Sigmoid colon (tissue), 7 donors: Measurements from ENCODE around the gene SLC6A18. TPM values are rescaled to one million over a fixed set of nuclear protein-coding genes. Genes with fewer than 3 reads are reported as not detected.

Experiments used
- DNase-seq: peaks from one replicate; pipeline ENCODE4 v3.0.0-alpha.2; 2019
- H3K27ac ChIP-seq, 4 donors: fragments of 200-600 bp; sonication (generic); one replicate each; pipeline ENCODE4 v1.5.1; 2016 to 2019; ENCODE audit warnings: mild to moderate bottlenecking in 1 of 4
- H3K27me3 ChIP-seq, 3 donors: fragments of 200-600 bp; sonication (generic); one replicate each; pipeline ENCODE4 v1.5.1; 2019; ENCODE audit warnings: mild to moderate bottlenecking in 1 of 3
- H3K36me3 ChIP-seq, 4 donors: fragments of 200-600 bp; sonication (generic); one replicate each; pipeline ENCODE4 v1.5.1; 2016 to 2019
- H3K4me1 ChIP-seq, 4 donors: fragments of 200-600 bp; sonication (generic); one replicate each; pipeline ENCODE4 v1.5.1; 2017 to 2019
- H3K4me3 ChIP-seq, 4 donors: fragments of 200-600 bp; sonication (generic); one replicate each; pipeline ENCODE4 v1.5.1; 2017 to 2019; ENCODE audit warnings: mild to moderate bottlenecking in 2 of 4, moderate library complexity in 1 of 4
- H3K9me3 ChIP-seq, 4 donors: fragments of 200-600 bp in 3 of 4; sonication (generic) in 3 of 4; one replicate each; pipeline versions ENCODE4 v1.5.1 to v1.6.1; 2013 to 2019
- CTCF ChIP-seq, 4 experiments: fragments of 450-650 bp in 3 of 4; fragments of 200-600 bp in 1 of 4; IDR thresholded peaks; one replicate each; pipeline ENCODE4 v1.5.1; 2016 to 2019; ENCODE audit warnings: antibody characterized with exemption in 4 of 4, mild to moderate bottlenecking in 3 of 4, moderate library complexity in 2 of 4
- EP300 ChIP-seq, 4 donors: sonication (generic); formaldehyde crosslinking; IDR thresholded peaks; one replicate each; pipeline ENCODE4 v1.6.1; 2017; ENCODE audit warnings: antibody characterized with exemption in 4 of 4
- POLR2A ChIP-seq, 2 donors: fragments of 450-650 bp; IDR thresholded peaks; one replicate each; pipeline ENCODE4 v1.6.1; 2016; ENCODE audit warnings: antibody characterized with exemption in 2 of 2, mild to moderate bottlenecking in 2 of 2, moderate library complexity in 2 of 2
- POLR2AphosphoS5 ChIP-seq, 4 donors: sonication (generic); formaldehyde crosslinking; IDR thresholded peaks; one replicate each; pipeline ENCODE4 v1.6.1; 2017; ENCODE audit warnings: antibody characterized with exemption in 4 of 4
- WGBS, 2 donors: extraction: QIAGEN DNeasy Blood & Tissue Kit; methylation state at CpG; one replicate each; pipeline ENCODE4 v1.1.7; 2013; 5-methylcytosine and 5-hydroxymethylcytosine counted together
- intact Hi-C: fragments of 100-400 bp; cut with DNase I; formaldehyde crosslinking; loops from one replicate; pipeline ENCODE4 v1.15.1; 2023
- polyA plus RNA-seq, 3 donors: library from polyadenylated mRNA; stranded (reverse); fragments of 200-250 nt; gene quantifications; one replicate each; pipeline ENCODE4 v1.2.3, GENCODE V29; 2013
- total RNA-seq, 4 donors: library from RNA; depleted of rRNA; stranded (reverse); fragments of >200 nt; gene quantifications; one replicate each; pipeline ENCODE4 v1.1.0, GENCODE V29; 2016
- donor health status: healthy with polysubstance abuse.
- donor health status: Bipolar disorder and iron deficiency.
- donor health status: healthy.

The SLC6A18 gene
- total and polyA plus RNA-seq, 7 donors, result 0.07 TPM; not detected in 6

- intact Hi-C loops, result no loop called here
- no peak for DNase-seq
- Histone ChIP-seq H3K27ac (no peak overlapping the region), H3K4me1 (no peaks in the 10 kb centered on the region), H3K9me3 (no peaks in the 10 kb centered on the region), H3K36me3 (no peaks in the 10 kb centered on the region), H3K27me3 (peaks cover 0 to 10% (median 0%) of the 10 kb centered on the region in 3 donors), H3K4me3 (no peak overlapping the region)
- 95 to 97% methylated on average over 9 of the region's 9 CpGs for WGBS, 2 donors
- TF ChIP-seq CTCF (IDR thresholded peaks at IDR 0.05), result no peak
- TF ChIP-seq POLR2AphosphoS5 (IDR thresholded peaks at IDR 0.05), result no peak
- TF ChIP-seq POLR2A (IDR thresholded peaks at IDR 0.05), result no peak
- TF ChIP-seq EP300 (IDR thresholded peaks at IDR 0.05), result no peak
These were observed 13.5 kb upstream of the SLC6A18 start for GRCh38 chr5:1211701-1212100.

GRCh38 chr5:1212271-1212670, 12.9 kb upstream of the SLC6A18 start:
- Histone ChIP-seq H3K27ac (no peak overlapping the region), H3K4me1 (no peaks in the 10 kb centered on the region), H3K36me3 (no peaks in the 10 kb centered on the region), H3K9me3 (no peaks in the 10 kb centered on the region), H3K27me3 (peaks cover 0 to 4% (median 0%) of the 10 kb centered on the region in 3 donors), H3K4me3 (no peak overlapping the region)
- no peak for DNase-seq
- intact Hi-C loops, result no loop called here
- TF ChIP-seq POLR2A (IDR thresholded peaks at IDR 0.05) (no peak), EP300 (IDR thresholded peaks at IDR 0.05) (no peak), POLR2AphosphoS5 (IDR thresholded peaks at IDR 0.05) (no peak), CTCF (IDR thresholded peaks at IDR 0.05) (no peak)
- 93% methylated on average over 20 of the region's 20 CpGs for WGBS, 2 donors

GRCh38 chr5:1212881-1213280, 12.3 kb upstream of the SLC6A18 start:
- 89 to 94% methylated on average over 18 of the region's 18 CpGs for WGBS, 2 donors
- intact Hi-C loops, result no loop called here
- no peaks in the 10 kb centered on the region for H3K36me3 ChIP-seq
- no peaks in the 10 kb centered on the region for H3K4me1 ChIP-seq
- H3K27me3 ChIP-seq, result no peaks in the 10 kb centered on the region
- no peak overlapping the region for H3K4me3 ChIP-seq
- H3K27ac ChIP-seq, result no peak overlapping the region
- DNase-seq, result no peak
- no peaks in the 10 kb centered on the region for H3K9me3 ChIP-seq
- TF ChIP-seq CTCF (IDR thresholded peaks at IDR 0.05), result no peak
- TF ChIP-seq POLR2A (IDR thresholded peaks at IDR 0.05), result no peak
- no peak for TF ChIP-seq EP300 (IDR thresholded peaks at IDR 0.05)
- TF ChIP-seq POLR2AphosphoS5 (IDR thresholded peaks at IDR 0.05), result no peak

GRCh38 chr5:1213508-1214162, 11.5 kb upstream of the SLC6A18 start:
- intact Hi-C loops, result no loop called here
- no peak for DNase-seq
- 88 to 92% methylated on average over 25 of the region's 25 CpGs for WGBS, 2 donors
- no peaks in the 10 kb centered on the region for H3K36me3 ChIP-seq
- H3K9me3 ChIP-seq, result no peaks in the 10 kb centered on the region
- peaks cover 0 to 2% (median 0%) of the 10 kb centered on the region in 3 donors for H3K27me3 ChIP-seq
- no peak overlapping the region for H3K4me3 ChIP-seq
- no peaks in the 10 kb centered on the region for H3K4me1 ChIP-seq
- no peak overlapping the region for H3K27ac ChIP-seq
- TF ChIP-seq POLR2AphosphoS5 (IDR thresholded peaks at IDR 0.05) (no peak), CTCF (IDR thresholded peaks at IDR 0.05) (no peak), POLR2A (IDR thresholded peaks at IDR 0.05) (no peak), EP300 (IDR thresholded peaks at IDR 0.05) (no peak)
